ENCODE results near the gene PANK4.
"Not testable (repeated sequence)": the region's sequence is repeated elsewhere in the genome, so short reads cannot be mapped to it uniquely, and the experiment has no call there.

PANK4 gene

DNA sequence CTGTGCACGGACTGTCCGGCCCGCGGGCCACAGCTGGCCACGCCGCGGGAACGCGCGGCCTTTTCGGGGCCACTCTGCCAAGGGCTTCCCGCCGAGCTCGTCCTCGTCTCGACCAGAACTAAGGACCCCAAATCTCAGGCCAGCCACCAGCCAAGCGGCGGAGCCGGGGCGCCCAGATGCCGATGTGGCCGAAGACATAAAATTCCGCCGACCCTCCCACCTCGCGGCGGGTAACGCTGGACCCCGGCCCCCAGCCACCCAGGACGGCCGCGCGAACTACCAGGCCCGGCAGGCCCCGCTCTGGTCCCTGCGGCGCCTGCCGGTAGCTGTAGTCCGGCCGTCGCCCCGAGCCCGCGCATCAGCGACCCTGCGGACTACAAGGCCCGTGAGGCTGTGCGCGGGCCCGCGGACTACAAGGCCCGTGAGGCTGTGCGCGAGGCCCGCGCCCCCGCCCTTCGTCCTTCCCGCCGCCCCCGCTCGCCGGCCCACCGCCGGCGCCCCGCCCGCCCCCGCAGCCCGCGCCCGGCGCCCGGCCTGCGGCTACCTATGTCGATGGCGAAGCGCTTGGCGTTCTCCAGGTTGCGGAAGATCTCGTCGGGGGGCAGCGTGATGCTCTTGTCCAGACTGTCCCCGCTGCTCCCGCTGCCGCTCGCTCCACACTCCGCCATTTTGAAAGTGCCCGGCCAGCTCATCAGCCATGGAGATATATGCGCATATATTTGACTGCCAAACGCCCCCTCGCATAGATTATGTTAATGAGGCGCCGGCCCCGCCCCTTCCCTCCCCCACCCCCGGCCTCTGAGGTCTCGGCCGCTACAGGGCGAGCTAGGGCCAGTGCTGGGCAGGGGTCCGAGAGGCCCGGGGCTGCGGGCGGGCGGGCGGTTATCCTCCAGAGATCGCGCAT is at the start of gene PANK4:
Gene PANK4, minus strand, starts transcription at position 677 of the 904 bp plus-strand sequence. Its CDS starts 9 bp downstream, at position 668.
- DNase-seq (ENCODE audit: low read depth in 2 of 2) = peak; percentile 66 to 70

DNA sequence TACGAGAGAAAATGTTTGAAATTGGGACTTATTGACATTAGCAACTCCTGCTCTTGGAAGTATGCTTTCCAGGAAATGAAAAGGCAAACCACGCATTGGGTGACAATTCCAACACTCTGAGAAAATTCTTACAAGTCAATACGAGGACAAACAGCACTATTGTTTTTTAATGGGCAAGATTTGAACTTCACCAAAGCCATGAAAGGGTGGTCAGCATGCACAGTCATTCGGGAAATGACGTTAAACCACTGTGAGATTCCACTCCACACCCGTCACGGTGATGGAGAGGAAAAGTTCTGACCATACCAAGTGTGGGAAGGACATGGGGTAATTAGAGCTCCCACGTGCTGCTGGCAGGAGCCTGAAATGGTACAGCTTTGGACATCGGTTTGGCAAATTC is 48.0 kb upstream of the PANK4 start:
- DNase-seq (ENCODE audit: low read depth in 2 of 2) = no peak

DNA sequence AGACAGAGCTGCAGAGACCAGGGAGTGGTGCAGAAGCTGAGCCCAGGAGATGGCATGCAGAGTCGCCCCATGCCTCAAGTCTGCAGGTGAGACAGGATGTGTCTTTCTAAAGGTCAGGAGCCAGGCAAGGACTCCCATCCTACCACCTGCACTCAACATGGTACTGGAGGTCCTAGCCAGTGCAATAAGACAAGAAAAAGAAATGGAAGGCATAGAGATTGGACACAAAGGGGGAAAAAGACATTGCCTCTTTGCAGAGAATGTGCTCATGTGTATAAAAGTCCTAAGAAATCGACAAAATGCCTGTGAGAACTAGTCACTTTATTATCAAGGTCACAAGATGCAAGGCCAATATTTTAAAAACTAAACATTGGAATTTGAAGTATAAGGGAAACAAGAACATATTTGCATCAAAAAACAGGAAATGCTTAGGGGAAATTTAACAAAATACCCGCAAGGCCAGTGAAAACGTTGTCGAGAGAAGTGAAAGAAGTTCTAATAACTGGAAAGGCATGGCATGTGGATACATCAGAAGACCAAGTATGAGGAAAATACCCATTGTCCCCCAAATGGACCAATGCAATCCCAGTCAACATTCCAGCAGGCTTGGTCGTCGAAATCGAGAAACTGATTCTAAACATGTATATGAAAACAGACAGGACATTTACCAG is 47.0 kb upstream of the PANK4 start:
- DNase-seq (ENCODE audit: low read depth in 2 of 2) = no peak

DNA sequence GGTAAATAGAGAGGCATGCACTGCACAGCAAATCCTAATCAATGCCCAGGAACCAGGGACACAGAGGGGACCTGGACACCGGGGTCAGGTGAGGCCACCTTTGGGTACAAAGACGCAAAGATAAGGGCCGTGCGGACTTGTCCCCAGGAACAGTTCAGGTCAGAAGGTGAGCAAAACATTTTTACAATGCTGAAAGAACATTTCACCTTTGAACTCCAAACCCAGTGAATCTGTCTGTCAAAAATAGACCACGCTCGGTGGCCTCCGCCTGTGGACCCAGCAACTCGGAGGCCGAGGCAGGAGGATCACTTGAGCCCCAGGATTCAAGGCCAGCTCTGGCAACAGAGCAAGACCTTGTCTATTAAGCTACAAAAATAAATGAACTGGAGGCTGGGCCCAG is 45.0 kb upstream of the PANK4 start:
- no peak for DNase-seq (ENCODE audit: low read depth in 2 of 2)

DNA sequence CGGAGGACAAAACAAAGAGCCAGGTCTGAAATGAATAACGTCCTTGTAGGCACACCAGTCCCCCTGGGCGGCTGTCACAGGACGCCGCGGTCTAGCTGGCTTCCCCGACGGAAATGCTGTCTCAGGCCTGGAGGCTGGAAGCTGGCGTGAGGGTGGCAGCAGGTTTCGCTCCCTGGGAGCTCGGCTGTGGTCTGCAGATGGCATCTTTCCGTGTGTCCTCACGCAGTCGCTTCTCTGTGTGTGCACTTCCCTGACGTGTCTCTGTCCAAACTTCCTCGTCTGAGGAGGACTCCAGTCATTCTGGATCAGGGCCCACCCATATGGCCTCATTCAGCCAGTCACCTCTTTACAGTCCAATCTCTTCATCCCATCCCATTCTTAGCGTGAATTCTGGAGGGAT is 43.9 kb upstream of the PANK4 start:
- DNase-seq (ENCODE audit: low read depth in 2 of 2) = no peak

DNA sequence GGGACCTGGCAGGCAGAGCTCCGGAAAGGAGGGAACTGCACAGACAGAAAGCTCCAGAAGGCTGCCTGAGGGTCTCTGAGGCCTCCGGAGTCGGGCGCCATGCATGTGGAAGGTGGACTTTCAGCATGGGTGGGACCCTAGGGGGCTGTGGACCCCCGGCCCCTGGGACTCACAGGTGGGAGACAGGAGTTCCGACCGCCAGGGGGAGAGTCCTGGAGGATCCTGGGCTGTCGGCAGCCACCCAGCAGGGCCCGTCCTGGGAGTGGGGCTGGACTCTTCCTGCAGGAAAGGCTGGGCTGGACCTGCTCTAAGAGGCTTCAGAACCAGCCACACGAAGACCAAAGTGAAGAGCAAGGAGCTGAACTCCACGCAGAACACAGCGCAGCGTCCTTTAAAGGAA is 43.3 kb upstream of the PANK4 start:
- not testable (repeated sequence) for DNase-seq (ENCODE audit: low read depth in 2 of 2)

DNA sequence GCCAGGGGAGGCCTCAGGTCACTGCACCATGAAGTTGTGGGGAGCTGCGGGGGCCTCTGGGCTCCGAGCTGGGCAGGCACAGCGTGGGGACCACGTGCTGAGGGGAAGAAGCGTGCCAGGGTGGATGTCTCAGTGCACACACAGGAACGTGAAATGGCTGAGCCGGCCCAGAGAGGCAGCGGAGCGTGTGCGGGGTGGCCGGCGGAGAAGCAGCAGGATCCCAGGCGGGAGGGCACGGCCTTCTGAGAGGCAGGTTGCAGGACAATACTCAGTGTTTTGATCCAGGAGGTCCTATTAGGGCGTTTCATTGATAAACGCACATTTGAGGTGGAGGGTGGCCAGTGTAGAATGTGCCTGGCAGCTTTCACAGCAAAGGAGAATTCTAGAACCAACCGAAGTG is 42.7 kb upstream of the PANK4 start:
- no peak for DNase-seq (ENCODE audit: low read depth in 2 of 2)

DNA sequence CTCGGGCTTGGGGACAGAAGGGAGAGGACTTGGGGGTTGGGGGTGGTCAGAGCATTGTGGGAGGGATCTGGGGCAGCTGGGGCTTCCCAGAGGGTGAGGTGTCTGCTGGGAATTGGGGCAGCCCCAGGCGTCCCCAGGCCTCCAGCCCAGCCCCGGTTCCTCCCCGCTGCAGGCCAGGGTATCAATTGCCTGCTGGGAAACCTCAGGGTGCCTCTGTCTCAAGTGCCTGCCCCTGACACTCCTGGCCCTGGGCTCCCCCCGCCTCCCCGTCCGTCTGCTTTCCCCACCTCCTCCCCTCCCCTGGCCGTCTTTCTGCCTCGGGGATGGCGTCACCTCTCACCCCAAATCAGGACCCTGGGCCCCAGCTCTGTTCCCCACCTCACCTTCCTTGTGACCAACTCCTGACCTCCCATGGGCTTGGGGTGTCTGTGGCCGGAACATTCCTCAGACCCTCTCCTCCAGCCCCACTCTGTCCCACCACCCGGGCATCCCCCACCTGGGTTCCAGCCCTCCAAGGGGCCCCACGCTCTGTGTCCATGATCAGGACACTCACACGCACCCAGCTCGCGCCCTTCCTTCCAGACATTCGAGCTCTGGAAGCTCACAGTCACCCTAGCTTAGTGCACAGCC is 41.9 kb upstream of the PANK4 start:
- not testable (repeated sequence) for DNase-seq (ENCODE audit: low read depth in 2 of 2)

DNA sequence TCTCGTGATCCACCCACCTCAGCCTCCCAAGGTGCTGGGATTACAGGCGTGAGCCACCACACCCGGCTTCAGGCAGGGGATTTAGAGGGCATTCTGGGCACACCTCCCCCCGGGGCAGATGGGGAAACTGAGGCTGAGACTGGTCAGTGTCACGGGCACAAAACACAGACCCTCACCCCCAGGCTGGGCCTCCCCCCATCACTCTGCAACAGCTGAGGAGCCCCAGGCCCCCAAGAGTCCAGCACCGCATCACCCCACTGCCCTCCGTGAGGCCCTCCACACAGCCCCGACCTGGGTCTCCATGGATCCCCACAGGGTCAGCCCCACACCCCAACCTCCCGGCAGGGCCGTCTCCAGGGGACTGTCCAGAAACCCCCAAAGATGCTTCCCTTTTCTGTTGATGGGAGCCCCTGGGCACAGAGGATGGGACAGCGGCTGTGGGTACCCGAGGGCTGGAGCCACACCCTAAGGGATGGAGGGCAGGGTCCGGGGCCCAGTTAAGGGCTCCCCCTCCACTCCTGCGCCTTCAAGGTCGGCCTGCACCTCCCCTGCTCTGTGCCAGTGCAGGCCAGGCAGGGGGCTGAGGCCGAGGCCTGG is 40.8 kb upstream of the PANK4 start:
- no peak for DNase-seq (ENCODE audit: low read depth in 2 of 2)

DNA sequence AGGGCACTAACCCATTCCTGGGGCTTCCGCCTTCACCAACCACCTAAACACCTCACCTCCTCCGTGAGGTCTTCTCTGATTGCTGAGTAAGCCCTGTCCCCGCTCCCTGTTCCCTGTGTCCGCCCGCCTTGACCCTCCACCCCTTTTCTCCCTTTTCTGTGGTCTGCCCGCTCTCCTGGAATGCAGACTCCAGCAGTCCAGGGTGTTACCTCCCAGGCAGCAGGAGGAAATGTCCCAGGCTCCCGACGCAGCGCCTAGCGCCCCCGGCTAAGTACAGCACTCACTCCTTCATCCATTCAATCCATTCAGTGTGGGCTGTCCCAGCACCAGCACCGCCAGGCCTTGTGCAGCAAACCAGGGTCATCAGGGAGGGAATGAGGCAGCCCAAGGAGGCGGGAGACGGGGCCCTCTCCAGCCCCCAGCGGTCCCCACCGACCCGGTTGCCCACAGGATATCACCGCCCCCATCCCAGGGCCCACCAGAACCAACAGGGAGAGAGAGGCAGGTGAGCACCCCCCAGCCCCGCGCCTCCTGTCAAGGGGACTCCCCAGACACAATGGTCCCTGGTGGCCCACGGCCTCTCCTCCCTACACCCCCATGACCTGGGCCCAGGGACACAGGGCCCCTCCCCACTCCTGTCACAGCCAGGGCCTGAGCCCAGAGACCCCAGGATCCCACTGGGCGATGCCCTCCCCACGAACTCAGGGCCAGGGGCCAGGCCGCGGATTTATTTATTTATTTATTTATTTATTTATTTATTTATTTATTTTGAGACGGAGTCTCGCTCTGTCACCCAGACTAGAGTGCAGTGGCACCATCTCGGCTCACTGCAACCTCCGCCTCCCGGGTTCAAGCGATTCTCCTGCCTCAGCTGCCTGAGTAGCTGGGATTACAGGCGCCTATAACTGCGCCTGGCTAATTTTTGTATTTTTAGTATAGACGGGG is 40.0 kb upstream of the PANK4 start:
- no peak for DNase-seq (ENCODE audit: low read depth in 2 of 2)

DNA sequence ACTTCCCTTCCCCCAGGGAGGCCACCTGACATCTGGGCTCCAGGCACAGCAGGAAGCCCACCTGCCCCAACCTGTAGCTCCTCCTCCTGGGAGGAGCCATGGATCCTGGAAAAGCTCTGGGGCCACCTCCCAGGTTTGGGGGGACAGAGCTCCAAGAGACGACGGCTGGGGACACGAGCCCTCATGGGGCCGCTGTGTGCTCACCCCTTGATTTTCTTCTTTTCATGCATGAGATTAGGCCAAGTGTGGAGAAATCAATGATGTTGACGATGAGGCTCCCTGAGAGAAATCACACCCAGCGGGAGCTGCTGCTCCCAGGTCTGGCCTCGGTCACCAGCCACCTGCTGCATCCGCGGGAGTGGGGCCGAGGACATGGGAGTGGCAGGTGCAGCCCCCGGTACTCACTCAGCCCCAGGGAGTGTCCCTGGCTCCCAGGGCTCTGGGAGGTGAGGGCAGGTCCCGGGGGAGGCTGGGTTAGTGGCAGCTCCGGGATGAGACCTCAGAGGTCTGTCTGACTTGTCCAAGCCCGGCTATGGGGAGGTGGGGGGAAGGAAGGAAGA is 38.5 kb upstream of the PANK4 start:
- no peak for DNase-seq (ENCODE audit: low read depth in 2 of 2)

DNA sequence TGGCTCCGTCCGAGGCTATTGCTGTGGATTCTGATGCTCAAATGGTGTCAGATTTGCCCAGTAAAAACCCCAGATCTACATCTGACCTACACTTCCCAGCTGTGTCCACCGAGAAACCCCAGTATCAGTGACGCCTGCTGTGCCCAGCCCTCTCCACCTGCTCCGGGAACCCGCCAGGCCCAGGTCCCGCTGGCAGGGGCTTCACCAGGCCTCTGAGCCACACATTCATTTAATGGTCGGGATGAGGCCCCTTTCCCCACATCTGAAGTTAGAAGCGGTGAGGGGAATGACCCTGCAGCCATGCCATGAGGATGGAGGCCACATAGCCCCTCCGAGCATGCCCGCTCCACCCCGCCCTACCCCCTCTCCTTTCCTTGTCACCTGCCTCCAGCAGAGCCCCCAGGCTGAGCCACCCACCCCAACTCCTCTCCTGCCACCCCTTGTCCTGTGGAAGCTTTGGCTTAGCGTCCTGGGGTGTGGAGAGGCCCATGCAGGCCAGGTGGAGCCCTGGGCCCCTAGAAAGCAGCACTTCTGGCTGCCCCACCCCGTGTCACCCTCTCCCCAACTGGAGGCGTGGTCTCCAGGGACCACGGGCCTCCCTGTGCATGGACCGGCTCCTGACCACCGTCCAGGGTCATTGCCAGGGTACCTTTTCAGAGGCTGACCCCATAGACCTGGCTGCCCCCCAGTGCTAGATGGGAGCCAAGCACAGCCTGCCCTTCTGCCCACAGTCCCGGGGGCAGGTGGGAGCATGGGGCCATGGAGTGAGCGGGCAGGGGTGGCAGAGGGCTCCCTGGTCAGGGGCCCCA is 37.8 kb upstream of the PANK4 start:
- DNase-seq (ENCODE audit: low read depth in 2 of 2) = no peak

DNA sequence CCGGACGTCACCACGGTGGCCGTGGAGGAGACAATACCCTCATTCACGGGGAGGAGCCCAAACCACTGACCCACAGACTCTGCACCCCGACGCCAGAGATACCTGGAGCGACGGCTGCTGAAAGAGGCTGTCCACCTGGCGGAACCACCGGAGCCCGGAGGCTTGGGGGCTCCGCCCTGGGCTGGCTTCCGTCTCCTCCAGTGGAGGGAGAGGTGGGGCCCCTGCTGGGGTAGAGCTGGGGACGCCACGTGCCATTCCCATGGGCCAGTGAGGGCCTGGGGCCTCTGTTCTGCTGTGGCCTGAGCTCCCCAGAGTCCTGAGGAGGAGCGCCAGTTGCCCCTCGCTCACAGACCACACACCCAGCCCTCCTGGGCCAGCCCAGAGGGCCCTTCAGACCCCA is 36.8 kb upstream of the PANK4 start:
- DNase-seq (ENCODE audit: low read depth in 2 of 2) = no peak

DNA sequence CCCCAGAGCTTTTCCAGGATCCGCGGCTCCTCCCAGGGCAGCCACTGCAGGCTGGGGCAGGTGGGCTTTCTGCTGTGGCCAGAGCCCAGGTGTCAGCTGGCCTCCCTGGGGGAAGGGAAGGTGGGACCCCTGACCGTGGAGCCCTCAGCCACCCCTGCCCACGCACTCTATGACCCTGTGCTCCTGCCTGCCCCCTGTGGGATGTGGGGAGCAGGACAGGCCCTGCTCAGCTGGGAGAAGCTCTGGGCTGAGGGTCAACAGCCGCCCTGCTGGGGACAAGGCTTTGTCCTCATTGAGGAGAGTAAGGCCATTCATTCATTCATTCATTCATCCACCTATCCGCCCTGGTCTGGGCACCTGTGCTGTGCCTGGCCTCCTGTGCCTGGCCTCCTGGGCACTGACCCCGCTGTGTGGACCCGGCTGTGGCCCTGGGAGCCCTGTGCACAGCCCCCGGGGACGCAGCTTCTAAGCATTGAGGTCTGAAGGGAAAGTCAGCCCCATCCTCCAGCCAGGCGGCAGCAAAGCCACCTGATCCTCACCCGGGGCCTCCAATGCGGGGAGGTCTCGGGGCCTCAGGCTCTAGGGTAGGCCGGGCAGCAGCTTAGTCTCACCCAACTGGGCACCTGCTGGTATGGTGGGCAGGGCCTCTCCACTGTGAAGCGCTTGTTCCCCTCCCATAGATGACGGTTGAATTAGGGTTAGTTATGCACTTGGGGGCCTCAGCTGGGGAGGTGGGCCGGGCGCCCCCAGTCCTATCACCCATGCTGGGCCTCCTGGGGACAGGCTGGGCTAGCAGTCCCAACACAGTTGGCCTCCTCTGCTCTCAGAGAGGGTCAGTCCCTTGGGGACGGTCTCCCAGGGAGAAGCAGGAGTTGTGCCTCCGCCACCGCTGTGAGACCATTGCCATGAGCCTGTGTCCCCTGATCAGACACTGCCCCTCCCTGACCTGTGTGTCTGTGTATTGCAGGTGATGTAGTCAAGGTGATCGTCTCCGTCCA is 35.8 kb upstream of the PANK4 start:
- DNase-seq (ENCODE audit: low read depth in 2 of 2) = no peak

DNA sequence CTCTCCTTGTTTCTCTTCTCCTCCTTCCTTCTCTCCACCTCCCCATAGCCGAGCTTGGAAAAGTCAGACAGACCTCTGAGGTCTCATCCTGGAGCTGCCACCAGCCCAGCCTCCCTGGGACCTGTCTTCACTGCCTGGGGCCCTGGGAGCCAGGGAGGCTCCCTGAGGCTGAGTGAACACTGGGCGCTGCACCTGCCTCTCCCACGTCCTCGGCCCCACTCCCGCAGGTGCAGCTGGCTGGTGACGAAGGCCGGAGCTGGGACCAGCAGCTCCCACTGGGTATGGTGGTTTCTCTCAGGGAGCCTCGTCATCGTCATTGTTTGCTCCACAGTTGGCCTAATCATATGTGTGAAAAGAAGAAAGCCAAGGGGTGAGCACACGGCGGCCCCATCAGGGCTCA is 35.0 kb upstream of the PANK4 start:
- no peak for DNase-seq (ENCODE audit: low read depth in 2 of 2)

DNA sequence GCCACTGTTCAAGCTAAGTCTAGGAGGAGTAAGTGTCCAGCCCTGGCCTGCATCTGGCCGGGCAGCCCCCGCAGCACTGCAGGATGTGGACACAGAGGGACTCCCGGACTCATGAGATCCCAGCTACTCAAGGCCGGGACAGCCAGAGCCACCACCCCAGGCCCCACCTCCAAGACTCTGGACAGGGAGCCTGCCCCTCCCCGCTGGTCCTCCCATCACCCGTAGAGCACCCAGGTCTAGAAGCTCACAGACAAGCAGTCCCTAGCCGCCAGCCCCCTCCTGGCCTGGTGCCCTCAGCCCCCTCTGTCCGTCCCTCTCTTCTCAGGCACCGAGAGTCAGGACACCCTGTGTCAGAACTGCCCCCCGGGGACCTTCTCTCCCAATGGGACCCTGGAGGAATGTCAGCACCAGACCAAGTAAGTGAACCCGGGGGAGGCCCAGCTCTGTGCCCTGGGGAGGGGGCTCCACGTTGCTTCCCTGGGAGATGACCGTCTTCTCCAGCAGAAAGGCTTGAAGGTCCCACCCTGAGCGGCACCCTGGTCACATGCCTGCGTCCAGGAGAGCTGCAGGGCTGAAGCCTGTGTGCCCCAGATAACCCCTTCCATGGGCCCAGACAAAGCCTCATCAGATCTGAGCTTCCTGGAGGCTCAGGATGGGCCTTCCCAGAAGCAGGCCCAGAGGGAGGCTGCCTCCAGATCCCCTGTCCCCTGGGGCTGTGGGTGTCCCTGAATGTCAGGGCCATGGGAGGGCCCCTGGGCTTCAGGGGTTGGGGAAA is 34.1 kb upstream of the PANK4 start:
- no peak for DNase-seq (ENCODE audit: low read depth in 2 of 2)

DNA sequence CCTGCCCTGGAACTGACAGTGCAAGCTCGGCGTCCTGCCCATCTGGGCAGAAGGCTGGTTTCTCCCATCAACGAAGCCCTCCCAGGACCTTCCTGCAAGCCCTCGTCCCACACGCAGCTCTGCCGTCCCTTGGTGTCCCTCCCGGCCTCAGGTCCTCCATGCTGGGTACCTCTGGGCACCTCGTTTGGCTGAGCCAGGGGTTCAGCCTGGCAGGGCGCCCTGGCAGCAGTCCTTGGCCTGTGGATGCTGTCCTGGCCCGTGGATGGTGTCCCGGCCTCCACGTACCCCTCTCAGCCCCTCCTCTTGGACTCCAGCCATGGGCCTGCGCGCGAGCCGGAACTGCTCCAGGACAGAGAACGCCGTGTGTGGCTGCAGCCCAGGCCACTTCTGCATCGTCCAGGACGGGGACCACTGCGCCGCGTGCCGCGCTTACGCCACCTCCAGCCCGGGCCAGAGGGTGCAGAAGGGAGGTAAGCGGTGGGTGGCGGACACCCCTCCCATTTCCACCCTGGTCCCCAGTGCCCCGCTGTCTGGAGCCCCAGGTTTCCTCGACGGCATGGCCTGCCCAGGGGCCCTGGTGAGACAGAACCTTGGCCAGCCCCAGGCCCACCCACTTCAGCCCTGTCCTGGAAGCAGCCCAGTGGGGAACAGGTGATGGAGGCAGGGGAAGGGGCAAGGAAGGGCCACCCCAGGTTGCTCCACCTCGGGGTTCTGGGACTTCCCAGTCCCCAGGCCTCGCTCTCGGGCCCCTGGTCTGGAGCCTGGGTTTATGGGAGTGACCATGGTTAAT is 33.3 kb upstream of the PANK4 start:
- DNase-seq (ENCODE audit: low read depth in 2 of 2) = no peak
